Thyroid gland (tissue), 4 donors: ENCODE results near the gene NTRK2. TPM values are rescaled to one million over a fixed set of nuclear protein-coding genes. Genes with fewer than 3 reads are reported as not detected.

Experiments
- DNase-seq, 2 donors: peaks; one replicate each; pipeline ENCODE4 v3.0.0-alpha.2; 2019
- H3K27ac ChIP-seq, 3 donors: fragments of 200-600 bp; sonication (generic); 1 replicate in 2 of 3; 2 replicates in 1 of 3; pipeline ENCODE4 v1.5.1; 2016 to 2019; ENCODE audit warnings: mild to moderate bottlenecking in 1 of 3, moderate library complexity in 1 of 3
- H3K27me3 ChIP-seq: fragments of 200-600 bp; sonication (generic); one replicate; pipeline ENCODE4 v1.5.1; 2019
- H3K36me3 ChIP-seq, 2 donors: fragments of 200-600 bp; sonication (generic); one replicate each; pipeline ENCODE4 v1.5.1; 2016 to 2019
- H3K4me1 ChIP-seq, 2 donors: fragments of 200-600 bp; sonication (generic); one replicate each; pipeline ENCODE4 v1.5.1; 2017 to 2019
- H3K4me3 ChIP-seq, 3 donors: fragments of 200-600 bp; sonication (generic); replicated peaks in 1 of 3; 1 replicate in 2 of 3; 2 replicates in 1 of 3; pipeline ENCODE4 v1.5.1; 2016; ENCODE audit warnings: mild to moderate bottlenecking in 1 of 3
- H3K9me3 ChIP-seq: fragments of 200-600 bp; sonication (generic); one replicate; pipeline ENCODE4 v1.5.1; 2017
- POLR2A ChIP-seq, 2 donors: fragments of 450-650 bp; IDR thresholded peaks; one replicate each; pipeline ENCODE4 v1.6.1; 2017; ENCODE audit warnings: antibody characterized with exemption in 2 of 2, mild to moderate bottlenecking in 2 of 2, moderate library complexity in 1 of 2
- WGBS, 2 donors: methylation state at CpG; one replicate each; pipeline ENCODE4 v1.1.5; 2017; 5-methylcytosine and 5-hydroxymethylcytosine counted together
- intact Hi-C: fragments of 100-400 bp; cut with DNase I; formaldehyde crosslinking; loops from one replicate; pipeline ENCODE4 v1.15.1; 2023
- total RNA-seq, 4 donors: library from RNA; depleted of rRNA; stranded (reverse); fragments of >200 nt; gene quantifications; one replicate each; pipeline ENCODE4 v1.2.3, GENCODE V29; 2016
- TF ChIP-seq, protein P1 (sequence below), 6 experiments: fragments of 200-600 bp in 3 of 6; fragments of 450-650 bp in 3 of 6; sonication (generic) in 3 of 6; IDR thresholded peaks; one replicate each; pipeline ENCODE4 v1.5.1; 2016 to 2019; ENCODE audit warnings: antibody characterized with exemption in 6 of 6, mild to moderate bottlenecking in 2 of 6, inconsistent platforms in 1 of 6, moderate library complexity in 1 of 6

NTRK2 gene
- total RNA-seq, 4 donors from 2014 or later: 92.0 to 186 (median 142) TPM

DNA sequence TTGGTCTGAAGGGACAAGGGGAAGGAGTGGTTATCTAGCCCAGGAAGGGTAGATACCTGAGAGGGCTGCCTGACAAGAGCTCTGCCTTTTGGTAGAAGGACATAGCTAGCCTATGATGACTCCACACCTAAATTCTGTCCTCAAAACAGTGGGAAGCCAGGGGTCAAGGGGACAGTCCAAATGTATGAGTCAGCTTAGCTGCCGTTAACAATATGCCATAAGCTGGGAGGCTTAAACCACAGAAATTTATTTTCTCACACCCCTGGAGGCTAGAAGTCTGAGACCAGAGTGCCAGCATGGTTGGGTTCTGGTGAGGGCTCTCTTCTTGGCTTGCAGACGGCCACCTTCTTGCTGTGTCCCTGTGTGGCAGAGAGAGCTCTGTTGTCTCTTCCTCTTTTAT is 306.4 kb downstream of the NTRK2 start:
- intact Hi-C loops: no loop called here
- no peak for DNase-seq
- H3K4me1 ChIP-seq: no peaks in the 10 kb centered on the region
- no peak overlapping the region for H3K27ac ChIP-seq
- WGBS, 2 donors: 83 to 95% methylated on average over 2 of the region's 2 CpGs
- H3K9me3 ChIP-seq: no peaks in the 10 kb centered on the region
- H3K36me3 ChIP-seq: no peaks in the 10 kb centered on the region
- TF ChIP-seq, protein P1, sequence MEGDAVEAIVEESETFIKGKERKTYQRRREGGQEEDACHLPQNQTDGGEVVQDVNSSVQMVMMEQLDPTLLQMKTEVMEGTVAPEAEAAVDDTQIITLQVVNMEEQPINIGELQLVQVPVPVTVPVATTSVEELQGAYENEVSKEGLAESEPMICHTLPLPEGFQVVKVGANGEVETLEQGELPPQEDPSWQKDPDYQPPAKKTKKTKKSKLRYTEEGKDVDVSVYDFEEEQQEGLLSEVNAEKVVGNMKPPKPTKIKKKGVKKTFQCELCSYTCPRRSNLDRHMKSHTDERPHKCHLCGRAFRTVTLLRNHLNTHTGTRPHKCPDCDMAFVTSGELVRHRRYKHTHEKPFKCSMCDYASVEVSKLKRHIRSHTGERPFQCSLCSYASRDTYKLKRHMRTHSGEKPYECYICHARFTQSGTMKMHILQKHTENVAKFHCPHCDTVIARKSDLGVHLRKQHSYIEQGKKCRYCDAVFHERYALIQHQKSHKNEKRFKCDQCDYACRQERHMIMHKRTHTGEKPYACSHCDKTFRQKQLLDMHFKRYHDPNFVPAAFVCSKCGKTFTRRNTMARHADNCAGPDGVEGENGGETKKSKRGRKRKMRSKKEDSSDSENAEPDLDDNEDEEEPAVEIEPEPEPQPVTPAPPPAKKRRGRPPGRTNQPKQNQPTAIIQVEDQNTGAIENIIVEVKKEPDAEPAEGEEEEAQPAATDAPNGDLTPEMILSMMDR (IDR thresholded peaks at IDR 0.05): no peak
- no peak for TF ChIP-seq POLR2A (IDR thresholded peaks at IDR 0.05)
- no peak overlapping the region for H3K4me3 ChIP-seq
- no peaks in the 10 kb centered on the region for H3K27me3 ChIP-seq

DNA sequence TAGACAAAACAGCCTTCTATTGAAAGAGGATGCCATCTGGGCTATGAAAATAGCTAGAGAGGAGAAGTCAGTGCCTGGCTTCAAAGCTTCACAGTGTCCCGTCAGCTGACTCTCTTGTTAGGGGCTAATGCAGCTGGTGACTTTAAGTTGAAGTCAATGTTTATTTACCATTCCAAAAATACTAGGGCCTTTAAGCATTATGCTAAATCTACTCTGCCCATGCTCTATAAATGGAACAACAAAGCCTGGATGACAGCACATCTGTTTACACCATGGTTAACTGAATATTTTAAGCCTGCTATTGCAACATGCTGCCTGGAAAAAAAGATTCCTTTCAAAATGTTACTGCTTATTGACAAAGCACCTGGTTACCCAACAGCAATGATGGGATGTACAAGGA is 309.1 kb downstream of the NTRK2 start:
- WGBS, 2 donors: 90 to 100% methylated on average over 1 of the region's 1 CpG
- no peaks in the 10 kb centered on the region for H3K36me3 ChIP-seq
- intact Hi-C loops: no loop called here
- H3K9me3 ChIP-seq: no peaks in the 10 kb centered on the region
- TF ChIP-seq, protein P1 (IDR thresholded peaks at IDR 0.05): no peak
- TF ChIP-seq POLR2A (IDR thresholded peaks at IDR 0.05): no peak
- no peaks in the 10 kb centered on the region for H3K27me3 ChIP-seq
- H3K4me3 ChIP-seq: no peak overlapping the region
- no peaks in the 10 kb centered on the region for H3K4me1 ChIP-seq
- no peak for DNase-seq
- H3K27ac ChIP-seq: no peak overlapping the region

DNA sequence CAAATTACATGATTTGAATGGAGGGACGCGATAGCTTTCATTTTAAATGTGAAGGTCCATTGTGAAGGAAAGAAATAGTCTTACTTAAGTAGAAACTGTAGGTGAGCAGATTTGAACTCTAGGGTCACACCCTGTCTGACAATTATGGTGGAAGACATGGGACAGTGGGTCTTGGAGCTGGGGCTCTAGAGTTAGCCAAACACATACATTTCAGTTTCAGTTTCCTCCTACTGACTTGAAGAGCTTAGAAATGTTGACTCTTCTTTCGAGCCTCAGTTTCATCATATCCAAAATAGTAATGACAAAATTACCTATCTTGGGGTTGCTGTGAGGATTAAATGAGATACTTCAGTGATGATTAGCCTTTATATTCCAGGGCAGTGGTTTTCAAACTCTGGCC is 314.2 kb downstream of the NTRK2 start:
- no peaks in the 10 kb centered on the region for H3K36me3 ChIP-seq
- 97 to 99% methylated on average over 3 of the region's 3 CpGs for WGBS, 2 donors
- intact Hi-C loops: no loop called here

DNA sequence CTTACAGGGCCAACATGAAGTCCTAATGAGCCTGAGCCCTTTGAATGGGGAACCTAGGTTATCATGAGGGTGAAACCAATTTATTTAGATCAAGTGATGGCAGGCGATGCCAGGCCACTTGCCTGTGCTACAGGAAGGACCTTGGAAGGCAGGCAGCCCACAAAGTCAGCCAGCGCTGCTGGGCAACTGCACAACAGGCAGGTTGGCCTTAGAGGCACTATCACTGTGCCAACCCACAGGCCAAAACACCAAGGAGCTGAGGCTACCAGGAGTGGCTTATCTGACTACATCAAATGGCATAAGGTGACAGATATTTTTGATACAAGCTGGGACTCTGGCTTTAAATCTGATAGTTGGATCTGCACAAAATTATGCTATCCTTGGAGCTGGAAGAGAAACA is 319.1 kb downstream of the NTRK2 start:
- Histone ChIP-seq H3K4me3 (no peak overlapping the region), H3K27me3 (no peaks in the 10 kb centered on the region), H3K4me1 (no peaks in the 10 kb centered on the region), H3K27ac (no peak overlapping the region), H3K36me3 (no peaks in the 10 kb centered on the region), H3K9me3 (no peaks in the 10 kb centered on the region)
- TF ChIP-seq POLR2A (IDR thresholded peaks at IDR 0.05): no peak
- TF ChIP-seq, protein P1 (IDR thresholded peaks at IDR 0.05): no peak
- 71 to 89% methylated on average over 2 of the region's 2 CpGs for WGBS, 2 donors
- DNase-seq: no peak
- intact Hi-C loops: no loop called here

More for the DNA sequence above, 314.2 kb downstream of the NTRK2 start:
- TF ChIP-seq, protein P1 (IDR thresholded peaks at IDR 0.05): no peak
- no peak for TF ChIP-seq POLR2A (IDR thresholded peaks at IDR 0.05)
- DNase-seq: no peak
- Histone ChIP-seq H3K27me3 (no peaks in the 10 kb centered on the region), H3K4me1 (no peaks in the 10 kb centered on the region), H3K9me3 (no peaks in the 10 kb centered on the region), H3K27ac (no peak overlapping the region), H3K4me3 (no peak overlapping the region)

DNA sequence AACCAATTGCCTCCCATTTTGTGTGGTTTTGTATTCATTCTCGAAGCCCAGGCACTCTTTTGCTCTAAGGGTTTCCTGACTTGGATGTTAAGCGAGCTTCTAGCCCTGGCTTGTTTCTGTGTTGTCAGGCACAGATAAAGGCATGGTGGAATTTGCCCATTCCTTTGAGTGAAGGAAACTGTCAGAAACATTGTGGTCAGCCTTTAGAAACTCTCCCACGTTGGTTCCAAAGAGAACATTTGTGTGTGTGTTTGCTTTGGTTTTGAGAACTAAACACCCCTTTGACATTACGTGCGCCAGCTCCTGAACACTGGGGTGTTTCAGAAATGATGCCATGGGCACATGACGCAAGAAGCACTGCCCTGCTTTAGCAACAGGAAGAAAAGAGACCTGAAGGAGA is 320.9 kb downstream of the NTRK2 start:
- no peak for DNase-seq
- no peaks in the 10 kb centered on the region for H3K36me3 ChIP-seq
- WGBS, 2 donors: 91 to 92% methylated on average over 6 of the region's 6 CpGs
- H3K27ac ChIP-seq: no peak overlapping the region
- no peaks in the 10 kb centered on the region for H3K4me1 ChIP-seq
- H3K9me3 ChIP-seq: no peaks in the 10 kb centered on the region
- no peak overlapping the region for H3K4me3 ChIP-seq
- no peak for TF ChIP-seq POLR2A (IDR thresholded peaks at IDR 0.05)
- TF ChIP-seq, protein P1 (IDR thresholded peaks at IDR 0.05): no peak
- intact Hi-C loops: no loop called here
- no peaks in the 10 kb centered on the region for H3K27me3 ChIP-seq
